CD4-positive, alpha-beta T cell (primary cell): ENCODE results near the gene PTBP2. TPM values are rescaled to one million over a fixed set of nuclear protein-coding genes. Genes with fewer than 3 reads are reported as not detected.

Experiments used
- ATAC-seq: fragments of 200-7000 bp; cut with Tn5 transposase; one replicate; pipeline ENCODE4 v1.10.0; 2022; ENCODE audit warnings: mild to moderate bottlenecking; ENCODE audit not compliant: poor library complexity
- CTCF ChIA-PET: fragments of 350-600 bp; sonication (Branson Sonifier 250); formaldehyde crosslinking; loops from one replicate; lab custom pipeline; 2021; ENCODE audit warnings: antibody characterized with exemption, inconsistent platforms; lab: Charles Lee
- POLR2A ChIA-PET: fragments of 350-600 bp; sonication (Branson Sonifier 250); formaldehyde crosslinking; loops from one replicate; lab custom pipeline; 2021; ENCODE audit warnings: antibody characterized with exemption, inconsistent platforms; lab: Charles Lee
- DNase-seq, 14 experiments: peaks; one replicate each; pipeline ENCODE4 v3.0.0-alpha.2; 2013 to 2020; ENCODE audit warnings: mixed read lengths in 2 of 14
- H3K27ac ChIP-seq, 2 donors: one replicate each; pipeline versions ENCODE4 v1.5.1 to v1.7.0; 2013; ENCODE audit warnings: low read length in 2 of 2, low read depth in 1 of 2, mild to moderate bottlenecking in 1 of 2
- H3K27me3 ChIP-seq, 2 experiments: 1 replicate in 1 of 2; 2 replicates in 1 of 2; pipeline versions ENCODE4 v1.6.1 to v1.7.0; 2013; ENCODE audit warnings: low read length in 2 of 2, control low read depth in 1 of 2, mild to moderate bottlenecking in 1 of 2, moderate library complexity in 1 of 2; ENCODE audit not compliant: insufficient read depth in 2 of 2, control insufficient read depth in 1 of 2
- H3K36me3 ChIP-seq: one replicate; pipeline ENCODE4 v1.6.1; 2013; ENCODE audit warnings: low read length, control low read depth; ENCODE audit not compliant: insufficient read depth
- H3K4me1 ChIP-seq: one replicate; pipeline ENCODE4 v1.6.1; 2013; ENCODE audit warnings: low read length, control low read depth; ENCODE audit not compliant: insufficient read depth
- H3K4me3 ChIP-seq: one replicate; pipeline ENCODE4 v1.5.1; 2013; ENCODE audit warnings: mild to moderate bottlenecking, low read length, moderate library complexity
- H3K9me3 ChIP-seq, 2 experiments: 1 replicate in 1 of 2; 2 replicates in 1 of 2; pipeline versions ENCODE4 v1.6.1 to v1.7.0; 2013; ENCODE audit warnings: low read length in 2 of 2, mild to moderate bottlenecking in 2 of 2, control low read depth in 1 of 2, moderate library complexity in 1 of 2; ENCODE audit not compliant: control insufficient read depth in 1 of 2, insufficient read depth in 1 of 2
- H3K27ac Mint-ChIP-seq: one replicate; pipeline ENCODE4 v1.8.0; 2020; ENCODE audit warnings: mixed read lengths
- H3K27me3 Mint-ChIP-seq: one replicate; pipeline ENCODE4 v1.8.0; 2021; ENCODE audit warnings: mixed read lengths
- H3K36me3 Mint-ChIP-seq: one replicate; pipeline ENCODE4 v1.8.0; 2021; ENCODE audit warnings: low read depth, mixed read lengths
- H3K4me1 Mint-ChIP-seq: one replicate; pipeline ENCODE4 v1.8.0; 2021; ENCODE audit warnings: low read depth, mixed read lengths
- H3K4me3 Mint-ChIP-seq: one replicate; pipeline ENCODE4 v1.8.0; 2020; ENCODE audit warnings: mild to moderate bottlenecking, mixed read lengths
- H3K9me3 Mint-ChIP-seq: one replicate; pipeline ENCODE4 v1.8.0; 2020; ENCODE audit warnings: mixed read lengths
- intact Hi-C, 2 experiments: fragments of 100-400 bp; cut with DNase I in 1 of 2; cut with micrococcal nuclease in 1 of 2; formaldehyde crosslinking; loops; one replicate each; pipeline versions ENCODE4 v1.15.1 to v1.9.0; 2023 to 2025; cut with DNase I, micrococcal nuclease
- total RNA-seq, 174 experiments: library from RNA in 2 of 174; stranded (reverse) in 2 of 174; gene quantifications; one replicate each; pipeline ENCODE4 v1.2.3 and lab custom pipeline; 2021 to 2026
- TF ChIP-seq, protein P1 (sequence below): fragments of 200-600 bp; IDR thresholded peaks from one replicate; pipeline ENCODE4 v1.8.0; 2022; ENCODE audit warnings: antibody characterized with exemption, mild to moderate bottlenecking

The PTBP2 gene
- total RNA-seq, 2 experiments from 2014 or later, result 32.6 to 34.3 TPM

DNA sequence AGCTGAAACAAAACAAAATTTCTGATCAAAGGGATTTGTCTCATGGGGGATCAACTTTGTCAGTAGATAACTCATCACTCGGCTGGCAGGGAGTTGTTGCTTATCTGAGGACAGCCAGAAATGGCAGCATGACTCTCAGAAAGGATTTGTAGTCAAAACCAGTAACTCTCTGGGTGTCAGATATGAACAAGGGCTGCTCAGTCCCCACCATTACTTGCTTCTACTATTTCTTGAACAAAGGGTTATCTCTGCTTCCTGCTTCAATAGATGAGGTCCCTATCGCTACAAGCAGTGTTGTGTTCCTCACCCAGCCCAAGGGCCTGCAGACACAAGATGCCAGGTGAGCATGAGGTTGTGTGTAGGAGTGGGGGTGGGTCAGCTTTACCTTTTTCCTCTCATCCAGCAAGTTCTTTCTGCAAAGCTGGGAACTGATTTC, 116.2 kb downstream of the PTBP2 start:
- TF ChIP-seq, protein P1, sequence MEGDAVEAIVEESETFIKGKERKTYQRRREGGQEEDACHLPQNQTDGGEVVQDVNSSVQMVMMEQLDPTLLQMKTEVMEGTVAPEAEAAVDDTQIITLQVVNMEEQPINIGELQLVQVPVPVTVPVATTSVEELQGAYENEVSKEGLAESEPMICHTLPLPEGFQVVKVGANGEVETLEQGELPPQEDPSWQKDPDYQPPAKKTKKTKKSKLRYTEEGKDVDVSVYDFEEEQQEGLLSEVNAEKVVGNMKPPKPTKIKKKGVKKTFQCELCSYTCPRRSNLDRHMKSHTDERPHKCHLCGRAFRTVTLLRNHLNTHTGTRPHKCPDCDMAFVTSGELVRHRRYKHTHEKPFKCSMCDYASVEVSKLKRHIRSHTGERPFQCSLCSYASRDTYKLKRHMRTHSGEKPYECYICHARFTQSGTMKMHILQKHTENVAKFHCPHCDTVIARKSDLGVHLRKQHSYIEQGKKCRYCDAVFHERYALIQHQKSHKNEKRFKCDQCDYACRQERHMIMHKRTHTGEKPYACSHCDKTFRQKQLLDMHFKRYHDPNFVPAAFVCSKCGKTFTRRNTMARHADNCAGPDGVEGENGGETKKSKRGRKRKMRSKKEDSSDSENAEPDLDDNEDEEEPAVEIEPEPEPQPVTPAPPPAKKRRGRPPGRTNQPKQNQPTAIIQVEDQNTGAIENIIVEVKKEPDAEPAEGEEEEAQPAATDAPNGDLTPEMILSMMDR, result no peak
- Histone ChIP-seq H3K27ac (no peak overlapping the region), H3K4me1 (no peaks in the 10 kb centered on the region), H3K9me3 (no peaks in the 10 kb centered on the region), H3K27me3 (no peaks in the 10 kb centered on the region), H3K36me3 (no peaks in the 10 kb centered on the region), H3K4me3 (no peak overlapping the region)
- intact Hi-C loops, result no loop called here
- no peaks in the 10 kb centered on the region for H3K27me3 Mint-ChIP-seq
- H3K27ac Mint-ChIP-seq, result no peak overlapping the region
- ATAC-seq (no peak), DNase-seq (no peak)
- POLR2A ChIA-PET, result no interaction called here
- no peaks in the 10 kb centered on the region for H3K4me1 Mint-ChIP-seq
- H3K4me3 Mint-ChIP-seq, result no peak overlapping the region
- H3K9me3 Mint-ChIP-seq, result no peaks in the 10 kb centered on the region
- no peaks in the 10 kb centered on the region for H3K36me3 Mint-ChIP-seq
- CTCF ChIA-PET, result no interaction called here

DNA sequence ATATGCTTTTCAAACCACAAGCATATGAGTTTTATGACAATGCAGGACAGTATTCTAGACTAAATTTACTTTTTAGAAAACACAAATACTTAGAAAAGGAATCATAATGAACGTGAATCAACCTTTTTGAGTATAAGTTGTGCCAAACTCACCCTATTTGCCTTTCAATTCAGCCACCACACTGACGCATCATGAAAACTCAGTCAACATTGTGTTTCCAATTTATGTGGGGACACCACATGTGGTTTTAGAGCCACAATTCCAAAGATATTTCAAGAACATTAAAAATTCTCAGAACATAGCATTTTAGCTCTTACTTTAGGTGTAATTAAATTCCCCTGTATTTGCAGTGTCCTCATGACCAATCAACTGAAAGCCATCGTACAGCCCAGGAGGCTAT, 118.8 kb downstream of the PTBP2 start:
- no peaks in the 10 kb centered on the region for H3K9me3 ChIP-seq
- TF ChIP-seq, protein P1, result no peak
- no peak overlapping the region for H3K4me3 ChIP-seq
- Mint-ChIP-seq H3K36me3 (no peaks in the 10 kb centered on the region), H3K27me3 (no peaks in the 10 kb centered on the region), H3K4me3 (no peak overlapping the region), H3K9me3 (no peaks in the 10 kb centered on the region), H3K27ac (no peak overlapping the region), H3K4me1 (no peaks in the 10 kb centered on the region)
- POLR2A ChIA-PET, result no interaction called here
- no peaks in the 10 kb centered on the region for H3K4me1 ChIP-seq
- no peak for DNase-seq
- no peak overlapping the region for H3K27ac ChIP-seq
- CTCF ChIA-PET, result no interaction called here
- ATAC-seq, result no peak
- H3K27me3 ChIP-seq, result no peaks in the 10 kb centered on the region
- intact Hi-C loops, result loop anchor here in 1 of 2 experiments (10.0 kb wide), 1 partner anchor 606 kb away; no protein-coding TSS in a partner anchor
- no peaks in the 10 kb centered on the region for H3K36me3 ChIP-seq

DNA sequence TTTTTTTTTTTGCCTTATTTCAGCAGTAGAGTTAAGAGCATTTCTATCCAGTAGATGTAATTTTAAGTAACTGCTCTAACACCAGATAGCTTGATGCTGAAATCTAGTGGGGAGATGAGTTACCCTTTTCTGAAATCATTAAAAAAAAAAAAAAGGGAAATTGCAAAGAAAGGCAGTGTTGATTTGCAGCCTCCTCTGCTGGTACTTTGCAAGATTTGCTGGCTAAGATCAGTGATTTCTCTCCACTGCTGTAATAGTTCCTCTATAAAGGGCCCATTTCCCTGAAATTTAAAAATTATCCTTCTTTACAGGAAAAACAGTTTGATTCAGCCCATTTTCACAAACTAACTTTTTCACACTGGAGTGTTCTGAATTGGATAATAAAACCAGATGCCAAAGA, 120.6 kb downstream of the PTBP2 start:
- H3K27me3 Mint-ChIP-seq, result no peaks in the 10 kb centered on the region
- Histone ChIP-seq H3K27me3 (no peaks in the 10 kb centered on the region), H3K27ac (no peak overlapping the region), H3K4me3 (no peak overlapping the region), H3K36me3 (no peaks in the 10 kb centered on the region), H3K4me1 (no peaks in the 10 kb centered on the region), H3K9me3 (no peaks in the 10 kb centered on the region)
- no peaks in the 10 kb centered on the region for H3K4me1 Mint-ChIP-seq
- H3K4me3 Mint-ChIP-seq, result no peak overlapping the region
- ChIA-PET CTCF (no interaction called here), POLR2A (no interaction called here)
- no peaks in the 10 kb centered on the region for H3K9me3 Mint-ChIP-seq
- no peaks in the 10 kb centered on the region for H3K36me3 Mint-ChIP-seq
- ATAC-seq (no peak), DNase-seq (no peak)
- intact Hi-C loops, result loop anchor here in 1 of 2 experiments (10.0 kb wide), 1 partner anchor 607 kb away; no protein-coding TSS in a partner anchor
- TF ChIP-seq, protein P1, result no peak
- H3K27ac Mint-ChIP-seq, result no peak overlapping the region
